BE2C (cell line): ENCODE measurements around the gene LRRC61.
A peak's percentile ranks its signal among the peaks of the same experiment; 100 is the strongest.

ENCODE experiments used
- DNase-seq: peaks from one replicate; pipeline ENCODE4 v3.0.0-alpha.2; 2020
- H3K27me3 ChIP-seq: fragments of 250-450 bp; sonication (Bioruptor Pico); 2 replicates; pipeline ENCODE4 v1.5.1; 2020; ENCODE audit warnings: mild to moderate bottlenecking
- H3K36me3 ChIP-seq: fragments of 250-450 bp; sonication (Bioruptor Pico); 2 replicates; pipeline ENCODE4 v1.5.1; 2020; ENCODE audit warnings: mild to moderate bottlenecking
- H3K4me1 ChIP-seq: fragments of 250-450 bp; sonication (Bioruptor Pico); 2 replicates; pipeline ENCODE4 v1.5.1; 2020
- H3K4me3 ChIP-seq: 2 replicates; pipeline ENCODE4 v1.5.1; 2011; ENCODE audit warnings: low read depth, low read length
- H3K9me3 ChIP-seq: fragments of 250-450 bp; sonication (Bioruptor Pico); 2 replicates; pipeline ENCODE4 v1.5.1; 2020
- TF ChIP-seq, protein P1 (sequence below): IDR thresholded peaks from 2 replicates; pipeline ENCODE4 v1.5.1; 2012; ENCODE audit warnings: mild to moderate bottlenecking, low read depth, low read length

LRRC61 gene

DNA sequence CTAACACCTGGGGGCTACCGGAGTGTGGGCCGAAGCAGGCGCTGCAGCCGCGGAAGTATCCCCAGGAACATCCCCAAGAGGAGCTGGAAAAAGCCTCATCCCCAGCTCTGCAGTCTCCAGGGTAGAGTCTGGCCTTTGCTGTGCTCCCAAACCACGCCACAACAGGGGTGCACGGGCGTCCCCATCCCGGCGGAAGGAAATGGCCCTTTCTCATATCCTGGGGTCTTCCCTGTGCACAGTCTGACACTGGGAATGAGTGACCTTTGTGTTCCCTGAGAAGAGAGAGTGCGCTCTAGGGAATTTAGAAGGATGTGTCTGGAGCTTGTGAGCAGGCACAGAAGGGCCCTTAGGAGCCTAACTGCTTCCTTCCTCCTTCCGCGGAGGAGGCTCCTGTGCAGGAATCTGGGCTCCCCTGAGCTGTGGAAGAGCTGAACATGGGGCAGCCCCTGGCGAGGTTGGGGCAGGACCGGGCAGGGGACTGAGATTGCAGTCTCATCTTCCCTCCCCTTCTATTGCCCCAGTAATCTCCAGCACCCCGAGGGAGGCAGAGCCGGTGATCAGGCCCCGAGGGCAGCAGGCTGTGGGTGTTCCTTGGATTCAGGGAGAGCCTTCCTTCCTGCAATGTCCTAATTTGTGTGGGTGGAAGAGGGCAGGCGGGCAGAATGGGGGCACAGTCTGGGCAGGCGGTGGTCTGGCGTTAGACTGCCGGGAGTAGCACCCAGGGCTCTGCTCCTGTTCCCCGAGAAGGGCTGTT is 46.8 kb downstream of the LRRC61 start:
- H3K36me3 ChIP-seq, result peaks cover 53% of the 10 kb centered on the region
- no peaks in the 10 kb centered on the region for H3K9me3 ChIP-seq
- no peaks in the 10 kb centered on the region for H3K27me3 ChIP-seq
- no peak for DNase-seq
- H3K4me3 ChIP-seq, result peak overlapping the region; percentile 74
- TF ChIP-seq, protein P1, sequence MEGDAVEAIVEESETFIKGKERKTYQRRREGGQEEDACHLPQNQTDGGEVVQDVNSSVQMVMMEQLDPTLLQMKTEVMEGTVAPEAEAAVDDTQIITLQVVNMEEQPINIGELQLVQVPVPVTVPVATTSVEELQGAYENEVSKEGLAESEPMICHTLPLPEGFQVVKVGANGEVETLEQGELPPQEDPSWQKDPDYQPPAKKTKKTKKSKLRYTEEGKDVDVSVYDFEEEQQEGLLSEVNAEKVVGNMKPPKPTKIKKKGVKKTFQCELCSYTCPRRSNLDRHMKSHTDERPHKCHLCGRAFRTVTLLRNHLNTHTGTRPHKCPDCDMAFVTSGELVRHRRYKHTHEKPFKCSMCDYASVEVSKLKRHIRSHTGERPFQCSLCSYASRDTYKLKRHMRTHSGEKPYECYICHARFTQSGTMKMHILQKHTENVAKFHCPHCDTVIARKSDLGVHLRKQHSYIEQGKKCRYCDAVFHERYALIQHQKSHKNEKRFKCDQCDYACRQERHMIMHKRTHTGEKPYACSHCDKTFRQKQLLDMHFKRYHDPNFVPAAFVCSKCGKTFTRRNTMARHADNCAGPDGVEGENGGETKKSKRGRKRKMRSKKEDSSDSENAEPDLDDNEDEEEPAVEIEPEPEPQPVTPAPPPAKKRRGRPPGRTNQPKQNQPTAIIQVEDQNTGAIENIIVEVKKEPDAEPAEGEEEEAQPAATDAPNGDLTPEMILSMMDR, result no peak
- H3K4me1 ChIP-seq, result no peaks in the 10 kb centered on the region

DNA sequence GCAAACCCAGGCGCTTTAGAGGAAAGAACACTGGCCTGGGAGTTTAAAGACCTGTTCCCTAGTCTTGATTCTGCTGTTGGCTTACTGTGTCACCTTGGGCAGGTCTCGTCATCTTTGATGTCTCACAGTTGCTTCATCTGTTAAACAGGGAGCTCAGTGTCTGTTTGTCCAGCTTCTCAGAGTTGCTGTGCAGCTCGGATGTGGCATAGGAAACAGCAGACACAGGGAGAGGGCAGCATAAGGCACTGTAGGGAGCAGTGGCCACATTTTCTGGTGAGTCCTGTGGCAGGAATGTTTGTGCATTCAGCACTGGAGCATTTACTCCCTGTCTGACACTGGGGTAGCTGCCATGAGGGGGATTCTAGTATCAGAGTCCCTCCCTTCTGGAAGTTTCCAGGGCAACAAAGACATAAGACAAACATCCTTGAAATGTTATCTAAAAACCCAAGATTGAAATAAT is 47.5 kb downstream of the LRRC61 start:
- H3K9me3 ChIP-seq, result no peaks in the 10 kb centered on the region
- TF ChIP-seq, protein P1, result no peak
- H3K27me3 ChIP-seq, result no peaks in the 10 kb centered on the region
- H3K4me1 ChIP-seq, result no peaks in the 10 kb centered on the region
- H3K4me3 ChIP-seq, result peak overlapping the region; percentile 74
- no peak for DNase-seq
- peaks cover 58% of the 10 kb centered on the region for H3K36me3 ChIP-seq

DNA sequence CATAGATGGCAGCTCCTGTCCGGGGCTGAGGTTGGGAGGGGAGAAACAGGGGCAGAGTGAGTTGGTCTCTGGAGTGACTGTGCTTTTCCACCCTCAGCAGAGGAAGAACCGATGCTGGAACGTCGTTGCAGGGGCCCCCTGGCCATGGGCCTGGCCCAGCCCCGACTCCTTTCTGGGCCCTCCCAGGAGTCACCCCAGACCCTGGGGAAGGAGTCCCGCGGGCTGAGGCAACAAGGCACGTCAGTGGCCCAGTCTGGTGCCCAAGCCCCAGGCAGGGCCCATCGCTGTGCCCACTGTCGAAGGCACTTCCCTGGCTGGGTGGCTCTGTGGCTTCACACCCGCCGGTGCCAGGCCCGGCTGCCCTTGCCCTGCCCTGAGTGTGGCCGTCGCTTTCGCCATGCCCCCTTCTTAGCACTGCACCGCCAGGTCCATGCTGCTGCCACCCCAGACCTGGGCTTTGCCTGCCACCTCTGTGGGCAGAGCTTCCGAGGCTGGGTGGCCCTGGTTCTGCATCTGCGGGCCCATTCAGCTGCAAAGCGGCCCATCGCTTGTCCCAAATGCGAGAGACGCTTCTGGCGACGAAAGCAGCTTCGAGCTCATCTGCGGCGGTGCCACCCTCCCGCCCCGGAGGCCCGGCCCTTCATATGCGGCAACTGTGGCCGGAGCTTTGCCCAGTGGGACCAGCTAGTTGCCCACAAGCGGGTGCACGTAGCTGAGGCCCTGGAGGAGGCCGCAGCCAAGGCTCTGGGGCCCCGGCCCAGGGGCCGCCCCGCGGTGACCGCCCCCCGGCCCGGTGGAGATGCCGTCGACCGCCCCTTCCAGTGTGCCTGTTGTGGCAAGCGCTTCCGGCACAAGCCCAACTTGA is 48.2 kb downstream of the LRRC61 start:
- no peaks in the 10 kb centered on the region for H3K9me3 ChIP-seq
- no peak for DNase-seq
- H3K27me3 ChIP-seq, result no peaks in the 10 kb centered on the region
- TF ChIP-seq, protein P1, result no peak
- H3K4me3 ChIP-seq, result no peak overlapping the region
- peaks cover 61% of the 10 kb centered on the region for H3K36me3 ChIP-seq
- H3K4me1 ChIP-seq, result no peaks in the 10 kb centered on the region

DNA sequence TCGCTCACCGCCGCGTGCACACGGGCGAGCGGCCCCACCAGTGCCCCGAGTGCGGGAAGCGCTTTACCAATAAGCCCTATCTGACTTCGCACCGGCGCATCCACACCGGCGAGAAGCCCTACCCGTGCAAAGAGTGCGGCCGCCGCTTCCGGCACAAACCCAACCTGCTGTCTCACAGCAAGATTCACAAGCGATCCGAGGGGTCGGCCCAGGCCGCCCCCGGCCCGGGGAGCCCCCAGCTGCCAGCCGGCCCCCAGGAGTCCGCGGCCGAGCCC is 48.8 kb downstream of the LRRC61 start:
- no peak overlapping the region for H3K4me3 ChIP-seq
- H3K4me1 ChIP-seq, result no peaks in the 10 kb centered on the region
- no peaks in the 10 kb centered on the region for H3K27me3 ChIP-seq
- DNase-seq, result no peak
- H3K36me3 ChIP-seq, result peaks cover 61% of the 10 kb centered on the region
- no peaks in the 10 kb centered on the region for H3K9me3 ChIP-seq
- TF ChIP-seq, protein P1, result no peak

DNA sequence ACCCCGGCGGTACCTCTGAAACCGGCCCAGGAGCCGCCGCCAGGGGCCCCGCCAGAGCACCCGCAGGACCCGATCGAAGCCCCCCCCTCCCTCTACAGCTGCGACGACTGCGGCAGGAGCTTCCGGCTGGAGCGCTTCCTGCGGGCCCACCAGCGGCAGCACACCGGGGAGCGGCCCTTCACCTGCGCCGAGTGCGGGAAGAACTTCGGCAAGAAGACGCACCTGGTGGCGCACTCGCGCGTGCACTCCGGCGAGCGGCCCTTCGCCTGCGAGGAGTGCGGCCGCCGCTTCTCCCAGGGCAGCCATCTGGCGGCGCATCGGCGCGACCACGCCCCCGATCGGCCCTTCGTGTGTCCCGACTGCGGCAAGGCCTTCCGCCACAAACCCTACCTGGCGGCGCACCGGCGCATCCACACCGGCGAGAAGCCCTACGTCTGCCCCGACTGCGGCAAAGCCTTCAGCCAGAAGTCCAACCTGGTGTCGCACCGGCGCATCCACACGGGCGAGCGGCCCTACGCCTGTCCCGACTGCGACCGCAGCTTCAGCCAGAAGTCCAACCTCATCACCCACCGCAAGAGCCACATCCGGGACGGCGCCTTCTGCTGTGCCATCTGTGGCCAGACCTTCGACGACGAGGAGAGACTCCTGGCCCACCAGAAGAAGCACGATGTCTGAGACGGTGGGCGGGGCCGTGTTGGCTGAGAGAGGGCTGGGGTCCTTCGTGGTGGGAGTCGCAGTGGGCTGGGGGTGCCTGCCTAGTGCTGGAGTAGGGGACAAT is 49.3 kb downstream of the LRRC61 start:
- H3K4me3 ChIP-seq, result no peak overlapping the region
- no peaks in the 10 kb centered on the region for H3K27me3 ChIP-seq
- DNase-seq, result no peak
- no peaks in the 10 kb centered on the region for H3K9me3 ChIP-seq
- TF ChIP-seq, protein P1, result no peak
- H3K36me3 ChIP-seq, result peaks cover 61% of the 10 kb centered on the region
- no peaks in the 10 kb centered on the region for H3K4me1 ChIP-seq
